Activated CD4-positive, alpha-beta T cell treated with anti-CD3 and anti-CD28 coated beads, Interleukin-2, amount 10 ng/mL, durations not matched to agents 7 days and 5 days (primary cell): ENCODE measurements around the gene RWDD2A. TPM values are rescaled to one million over a fixed set of nuclear protein-coding genes. Genes with fewer than 3 reads are reported as not detected.

Experiments used
- CTCF ChIA-PET: fragments of 350-600 bp; sonication (Branson Sonifier 250); formaldehyde crosslinking; loops from one replicate; lab custom pipeline; 2021; ENCODE audit warnings: antibody characterized with exemption; lab: Charles Lee
- POLR2A ChIA-PET: fragments of 350-600 bp; sonication (Branson Sonifier 250); formaldehyde crosslinking; loops from one replicate; lab custom pipeline; 2021; ENCODE audit warnings: antibody characterized with exemption; lab: Charles Lee
- DNase-seq: peaks from one replicate; pipeline ENCODE4 v3.0.0-alpha.2; 2020
- H3K27ac Mint-ChIP-seq: one replicate; pipeline ENCODE4 v1.8.0; 2021; ENCODE audit warnings: mild to moderate bottlenecking, moderate library complexity, mixed read lengths
- H3K27me3 Mint-ChIP-seq: one replicate; pipeline ENCODE4 v1.8.0; 2021; ENCODE audit warnings: mixed read lengths
- H3K36me3 Mint-ChIP-seq: one replicate; pipeline ENCODE4 v1.8.0; 2021; ENCODE audit warnings: low read depth, mixed read lengths
- H3K4me1 Mint-ChIP-seq: one replicate; pipeline ENCODE4 v1.8.0; 2021; ENCODE audit warnings: mixed read lengths
- H3K4me3 Mint-ChIP-seq: one replicate; pipeline ENCODE4 v1.8.0; 2021; ENCODE audit warnings: mild to moderate bottlenecking, moderate library complexity, mixed read lengths
- H3K9me3 Mint-ChIP-seq: one replicate; pipeline ENCODE4 v1.8.0; 2021; ENCODE audit warnings: mixed read lengths
- total RNA-seq, 2 experiments: library from RNA; stranded (reverse); gene quantifications; one replicate each; pipeline ENCODE4 v1.2.3, GENCODE V29; 2021

The RWDD2A gene
- total RNA-seq, 2 experiments from 2014 or later, result 1.4 to 1.6 TPM

GRCh38 chr6:83215131-83216047 is 22.2 kb downstream of the RWDD2A start:
- H3K4me1 Mint-ChIP-seq, result no peaks in the 10 kb centered on the region
- H3K27ac Mint-ChIP-seq, result no peak overlapping the region
- no peaks in the 10 kb centered on the region for H3K9me3 Mint-ChIP-seq
- POLR2A ChIA-PET, result no interaction called here
- H3K36me3 Mint-ChIP-seq, result no peaks in the 10 kb centered on the region
- peaks cover 18% of the 10 kb centered on the region for H3K27me3 Mint-ChIP-seq
- CTCF ChIA-PET, result interaction anchor here (0.9 to 5.0 kb wide), 4 partner anchors 18 to 149 kb away, joined by 3 to 39 read pairs (median 4); partner anchors contain the start of genes DOP1A, RWDD2A and UBE3D
- H3K4me3 Mint-ChIP-seq, result no peak overlapping the region
- peak; percentile 65 for DNase-seq

DNA sequence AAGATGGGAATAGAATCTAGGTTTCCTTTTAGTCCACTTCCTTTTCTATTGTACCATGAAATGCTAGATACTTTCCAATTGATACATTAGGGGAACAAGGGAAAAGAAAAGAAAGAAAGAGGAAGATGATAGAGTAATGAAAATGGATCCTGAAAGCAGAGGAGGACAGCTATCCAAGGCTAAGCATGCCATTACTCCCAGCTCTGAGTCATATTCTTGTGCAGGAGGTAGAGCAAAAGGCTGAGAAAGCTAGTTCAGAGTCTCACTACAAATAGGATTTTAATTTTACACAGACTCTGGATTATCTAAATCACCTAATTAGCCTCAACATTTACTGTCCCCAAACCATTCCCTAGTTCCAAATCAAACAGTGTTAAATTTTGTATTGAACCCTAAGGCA is 23.6 kb downstream of the RWDD2A start:
- no peaks in the 10 kb centered on the region for H3K36me3 Mint-ChIP-seq
- no peak overlapping the region for H3K27ac Mint-ChIP-seq
- POLR2A ChIA-PET, result no interaction called here
- H3K27me3 Mint-ChIP-seq, result peaks cover 14% of the 10 kb centered on the region
- H3K4me3 Mint-ChIP-seq, result no peak overlapping the region
- H3K9me3 Mint-ChIP-seq, result no peaks in the 10 kb centered on the region
- DNase-seq, result no peak
- H3K4me1 Mint-ChIP-seq, result no peaks in the 10 kb centered on the region
- CTCF ChIA-PET, result interaction anchor here (5.0 kb wide), 1 partner anchor 150 kb away, joined by 39 read pairs; the partner anchor contains the start of genes DOP1A and UBE3D

DNA sequence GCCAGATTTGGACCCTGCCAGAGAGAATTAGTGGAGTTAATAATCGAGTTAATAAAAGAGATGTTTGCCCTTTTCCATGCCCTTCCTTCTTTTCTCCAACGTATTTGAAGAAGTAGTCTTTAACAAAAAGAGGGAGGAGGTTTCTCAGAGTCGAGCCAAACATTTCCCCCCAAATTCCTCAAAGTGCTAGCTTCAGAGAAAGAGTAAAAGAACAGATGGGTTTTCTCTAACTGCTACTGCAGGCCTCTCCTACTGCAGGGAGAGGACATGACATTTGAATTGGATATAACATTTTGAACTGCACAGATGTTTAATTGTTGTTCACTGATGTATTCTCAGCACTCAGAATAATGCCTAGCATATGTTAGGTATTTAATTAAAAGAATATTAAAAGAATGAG is 25.5 kb downstream of the RWDD2A start:
- POLR2A ChIA-PET, result no interaction called here
- Mint-ChIP-seq H3K4me3 (no peak overlapping the region), H3K4me1 (no peaks in the 10 kb centered on the region), H3K9me3 (no peaks in the 10 kb centered on the region), H3K27me3 (peaks cover 7% of the 10 kb centered on the region), H3K36me3 (no peaks in the 10 kb centered on the region), H3K27ac (no peak overlapping the region)
- DNase-seq, result no peak
- CTCF ChIA-PET, result interaction anchor here (5.0 kb wide), 1 partner anchor 152 kb away, joined by 39 read pairs; the partner anchor contains the start of genes DOP1A and UBE3D

DNA sequence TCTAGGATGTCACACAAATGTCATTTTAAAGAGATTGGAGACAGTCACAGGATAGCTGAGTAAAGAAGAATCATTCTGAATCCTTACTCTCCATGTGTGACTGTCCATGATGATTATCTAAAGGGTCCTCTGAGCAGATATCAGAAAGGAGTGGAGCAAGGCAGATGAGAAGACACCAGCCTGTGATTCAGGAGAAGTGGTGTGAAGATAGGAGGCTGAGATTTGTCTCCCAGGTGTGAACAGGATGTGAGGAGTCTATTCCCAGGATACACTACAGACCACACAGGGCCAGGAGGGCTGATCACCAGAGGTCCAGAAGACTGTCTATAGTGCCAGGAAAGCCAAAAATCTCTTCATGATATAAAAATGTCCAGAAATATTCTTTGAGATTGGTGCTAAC is 27.0 kb downstream of the RWDD2A start:
- ChIA-PET POLR2A (no interaction called here), CTCF (interaction anchor here (0.6 to 1.1 kb wide), 2 partner anchors 10 to 151 kb away, joined by 5 read pairs; no protein-coding TSS in a partner anchor)
- H3K4me3 Mint-ChIP-seq, result no peak overlapping the region
- no peak overlapping the region for H3K27ac Mint-ChIP-seq
- no peak for DNase-seq
- no peaks in the 10 kb centered on the region for H3K36me3 Mint-ChIP-seq
- H3K4me1 Mint-ChIP-seq, result no peaks in the 10 kb centered on the region
- H3K27me3 Mint-ChIP-seq, result no peaks in the 10 kb centered on the region
- no peaks in the 10 kb centered on the region for H3K9me3 Mint-ChIP-seq

- Mint-ChIP-seq H3K9me3 (no peaks in the 10 kb centered on the region), H3K4me1 (no peaks in the 10 kb centered on the region), H3K27ac (no peak overlapping the region), H3K27me3 (no peaks in the 10 kb centered on the region), H3K4me3 (no peak overlapping the region), H3K36me3 (no peaks in the 10 kb centered on the region)
- DNase-seq, result no peak
- CTCF ChIA-PET, result interaction anchor here (0.6 to 2.2 kb wide), 4 partner anchors 10 to 293 kb away, joined by 3 to 8 read pairs (median 3); partner anchors contain the start of gene UBE3D
- POLR2A ChIA-PET, result no interaction called here
Measured at GRCh38 chr6:83221276-83221675, 28.1 kb downstream of the RWDD2A start.

GRCh38 chr6:83221889-83222479 is 28.8 kb downstream of the RWDD2A start:
- Mint-ChIP-seq H3K27me3 (no peaks in the 10 kb centered on the region), H3K9me3 (no peaks in the 10 kb centered on the region), H3K4me1 (no peaks in the 10 kb centered on the region), H3K4me3 (no peak overlapping the region), H3K27ac (no peak overlapping the region), H3K36me3 (no peaks in the 10 kb centered on the region)
- POLR2A ChIA-PET, result no interaction called here
- CTCF ChIA-PET, result interaction anchor here (0.6 to 2.2 kb wide), 6 partner anchors 11 to 299 kb away, joined by 3 to 8 read pairs (median 3); partner anchors contain the start of gene UBE3D
- DNase-seq, result no peak

GRCh38 chr6:83226517-83226916 is 33.4 kb downstream of the RWDD2A start:
- no peaks in the 10 kb centered on the region for H3K4me1 Mint-ChIP-seq
- no peak for DNase-seq
- H3K27me3 Mint-ChIP-seq, result peaks cover 5% of the 10 kb centered on the region
- ChIA-PET POLR2A (no interaction called here), CTCF (no interaction called here)
- H3K4me3 Mint-ChIP-seq, result no peak overlapping the region
- H3K36me3 Mint-ChIP-seq, result no peaks in the 10 kb centered on the region
- no peaks in the 10 kb centered on the region for H3K9me3 Mint-ChIP-seq
- H3K27ac Mint-ChIP-seq, result no peak overlapping the region

DNA sequence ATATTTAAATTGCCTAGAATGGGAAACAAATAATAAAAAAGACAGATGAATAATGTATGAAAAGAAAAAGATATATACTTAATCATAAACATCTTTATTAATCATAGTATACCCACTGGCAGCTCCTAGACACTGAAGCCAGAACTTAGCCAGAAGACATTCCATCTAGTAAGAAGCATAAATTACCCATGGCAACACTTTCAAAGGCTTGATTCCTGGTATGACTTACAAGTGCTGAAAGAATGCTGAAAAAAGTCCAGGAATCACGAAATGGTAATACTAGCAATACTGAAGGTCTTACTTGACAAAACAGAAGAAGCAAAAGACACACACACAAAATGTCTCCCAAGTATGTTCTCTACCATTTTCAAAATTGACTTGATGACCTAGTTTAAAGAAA is 38.0 kb downstream of the RWDD2A start:
- Mint-ChIP-seq H3K4me3 (no peak overlapping the region), H3K4me1 (no peaks in the 10 kb centered on the region), H3K27ac (no peak overlapping the region), H3K36me3 (no peaks in the 10 kb centered on the region), H3K9me3 (no peaks in the 10 kb centered on the region), H3K27me3 (peaks cover 14% of the 10 kb centered on the region)
- ChIA-PET POLR2A (no interaction called here), CTCF (no interaction called here)
- DNase-seq, result no peak

- ChIA-PET CTCF (no interaction called here), POLR2A (no interaction called here)
- Mint-ChIP-seq H3K27me3 (peaks cover 7% of the 10 kb centered on the region), H3K4me1 (no peaks in the 10 kb centered on the region), H3K4me3 (no peak overlapping the region), H3K36me3 (no peaks in the 10 kb centered on the region), H3K27ac (no peak overlapping the region), H3K9me3 (no peaks in the 10 kb centered on the region)
- no peak for DNase-seq
Measured at GRCh38 chr6:83247471-83247870, 54.3 kb downstream of the RWDD2A start.

Other genes starting within 250 kb of the RWDD2A start
- 1 to 10 TPM; 4.0 to 4.2 TPM for gene UBE3D, start 127.5 kb upstream of the RWDD2A start, total RNA-seq
- 10 to 100 TPM; 15.4 to 18.5 TPM for gene DOP1A, start 125.7 kb upstream of the RWDD2A start, total RNA-seq
- gene PGM3, start 92 bp upstream of the RWDD2A start, total RNA-seq, result 10 to 100 TPM; 12.3 to 14.1 TPM
- gene ME1, start 237.7 kb downstream of the RWDD2A start, total RNA-seq, result not detected